SJSA1 (cell line): Measurements from ENCODE around the gene ZFP90. TPM values are rescaled to one million over a fixed set of nuclear protein-coding genes. Genes with fewer than 3 reads are reported as not detected.
"Not testable (repeated sequence)": the region's sequence is repeated elsewhere in the genome, so short reads cannot be mapped to it uniquely, and the experiment has no call there.

Experiments
- DNase-seq, 2 experiments: peaks; one replicate each; pipeline ENCODE4 v3.0.0-alpha.2; 2015 to 2020; ENCODE audit warnings: low spot score in 2 of 2, low read depth in 1 of 2
- H3K27ac ChIP-seq: fragments of 250-450 bp; sonication (Bioruptor Pico); 2 replicates; pipeline ENCODE4 v1.5.1; 2020; ENCODE audit warnings: mild to moderate bottlenecking, moderate library complexity
- H3K27me3 ChIP-seq: fragments of 250-450 bp; sonication (Bioruptor Pico); replicated peaks from 2 replicates; pipeline ENCODE4 v1.5.1; 2020; ENCODE audit warnings: mild to moderate bottlenecking, moderate library complexity
- H3K36me3 ChIP-seq: fragments of 250-450 bp; sonication (Bioruptor Pico); 2 replicates; pipeline ENCODE4 v1.5.1; 2020; ENCODE audit warnings: mild to moderate bottlenecking
- H3K4me1 ChIP-seq: fragments of 250-450 bp; sonication (Bioruptor Pico); replicated peaks from 2 replicates; pipeline ENCODE4 v1.6.1; 2021; ENCODE audit warnings: mild to moderate bottlenecking
- H3K4me3 ChIP-seq: fragments of 250-450 bp; sonication (Bioruptor Pico); 2 replicates; pipeline ENCODE4 v1.5.1; 2020; ENCODE audit warnings: mild to moderate bottlenecking
- H3K9me3 ChIP-seq: fragments of 250-450 bp; sonication (Bioruptor Pico); replicated peaks from 2 replicates; pipeline ENCODE4 v1.5.1; 2020; ENCODE audit warnings: mild to moderate bottlenecking
- total RNA-seq: library from RNA; depleted of rRNA; stranded (reverse); fragments of >200 nt; shearing (Covaris generic); gene quantifications from 2 replicates; pipeline ENCODE4 v1.2.3, GENCODE V29; 2014

Gene ZFP90
- total RNA-seq, 1 experiment from 2014 or later: 18.2 TPM

DNA sequence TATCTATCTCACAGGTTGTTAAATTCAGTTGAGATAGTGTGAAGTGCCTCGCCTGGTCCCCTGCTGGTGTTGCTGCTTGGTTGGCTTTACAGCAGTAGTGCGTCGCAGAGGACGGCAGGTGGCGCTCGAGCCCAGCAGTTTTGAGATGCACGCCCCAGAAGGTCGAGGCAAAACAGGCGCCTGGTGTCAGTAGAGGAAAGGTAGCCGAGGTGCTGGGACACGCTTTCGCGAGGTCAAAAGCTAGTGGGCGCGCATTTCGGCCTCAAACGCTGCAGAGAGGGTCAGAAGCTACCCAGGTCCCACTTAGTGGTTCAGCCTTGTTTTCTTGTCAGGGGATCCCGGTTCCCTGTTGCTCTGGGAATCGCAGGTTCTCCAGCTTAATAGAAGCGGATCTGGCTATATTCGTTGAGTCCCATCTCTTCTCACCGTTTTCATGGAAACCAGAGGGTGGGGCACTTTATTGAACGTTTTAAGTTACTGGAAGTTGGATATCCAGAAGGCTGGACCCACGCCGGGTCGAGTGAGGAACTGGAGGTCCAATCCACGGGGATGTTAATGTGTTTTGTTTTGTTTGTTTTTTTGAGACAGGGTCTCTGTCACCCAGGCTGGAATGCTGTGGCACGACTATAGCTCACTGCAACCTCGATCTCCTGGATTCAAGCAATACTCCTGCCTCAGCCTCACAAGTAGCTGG lies 10.3 kb upstream of the ZFP90 start:
- Histone ChIP-seq H3K27me3 (no peaks in the 10 kb centered on the region), H3K4me3 (no peak overlapping the region), H3K27ac (no peak overlapping the region), H3K36me3 (no peaks in the 10 kb centered on the region), H3K9me3 (no peaks in the 10 kb centered on the region), H3K4me1 (peaks cover 19% of the 10 kb centered on the region)
- peak; percentile 62 to 78 for DNase-seq

DNA sequence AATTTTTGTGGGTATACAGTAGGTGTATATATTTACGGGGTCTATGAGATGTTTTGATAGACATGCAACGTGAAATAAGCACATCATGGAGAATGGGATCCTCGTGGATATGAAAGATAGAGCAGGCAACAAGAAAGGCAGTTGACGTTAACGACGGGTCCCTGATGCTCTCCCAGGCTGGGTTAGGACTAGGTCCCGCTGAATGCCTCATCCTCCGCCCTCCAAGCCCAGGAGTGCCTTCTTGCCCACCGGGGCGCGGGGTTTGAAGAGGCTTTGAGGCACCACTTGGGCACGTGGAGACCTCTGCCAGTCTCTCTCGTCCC lies 9.5 kb upstream of the ZFP90 start:
- Histone ChIP-seq H3K27me3 (no peaks in the 10 kb centered on the region), H3K36me3 (no peaks in the 10 kb centered on the region), H3K4me3 (peak overlapping the region; percentile 52), H3K27ac (no peak overlapping the region), H3K4me1 (peaks cover 19% of the 10 kb centered on the region), H3K9me3 (no peaks in the 10 kb centered on the region)
- no peak for DNase-seq

GRCh38 chr16:68529931-68530701 lies 9.0 kb upstream of the ZFP90 start:
- H3K9me3 ChIP-seq: no peaks in the 10 kb centered on the region
- DNase-seq: peak; percentile 84 to 86
- peaks cover 19% of the 10 kb centered on the region for H3K4me1 ChIP-seq
- H3K27me3 ChIP-seq: no peaks in the 10 kb centered on the region
- H3K4me3 ChIP-seq: peak overlapping the region; percentile 52
- H3K27ac ChIP-seq: no peak overlapping the region
- H3K36me3 ChIP-seq: no peaks in the 10 kb centered on the region

- Histone ChIP-seq H3K36me3 (no peaks in the 10 kb centered on the region), H3K27ac (no peak overlapping the region), H3K4me3 (no peak overlapping the region), H3K9me3 (no peaks in the 10 kb centered on the region), H3K27me3 (no peaks in the 10 kb centered on the region), H3K4me1 (peaks cover 18% of the 10 kb centered on the region)
- no peak for DNase-seq
These were observed 5.2 kb upstream of the ZFP90 start for GRCh38 chr16:68533937-68534336.

GRCh38 chr16:68535331-68535730 lies 3.8 kb upstream of the ZFP90 start:
- no peaks in the 10 kb centered on the region for H3K27me3 ChIP-seq
- no peak overlapping the region for H3K4me3 ChIP-seq
- H3K9me3 ChIP-seq: no peaks in the 10 kb centered on the region
- DNase-seq: no peak
- peaks cover 8% of the 10 kb centered on the region for H3K4me1 ChIP-seq
- H3K36me3 ChIP-seq: 0 out of 2 replicates have a peak, but pooled peaks cover 3% of the 10 kb centered on the region
- no peak overlapping the region for H3K27ac ChIP-seq

- H3K27me3 ChIP-seq: no peaks in the 10 kb centered on the region
- H3K36me3 ChIP-seq: peaks cover 24% of the 10 kb centered on the region
- H3K27ac ChIP-seq: no peak overlapping the region
- H3K4me1 ChIP-seq: peaks cover 3% of the 10 kb centered on the region
- DNase-seq: no peak
- peak overlapping the region; percentile 84 for H3K4me3 ChIP-seq
- H3K9me3 ChIP-seq: peaks cover 9% of the 10 kb centered on the region
These were observed 684 bp downstream of the ZFP90 start for GRCh38 chr16:68539711-68540239.

GRCh38 chr16:68548947-68549346 lies 9.9 kb downstream of the ZFP90 start:
- Histone ChIP-seq H3K27me3 (no peaks in the 10 kb centered on the region), H3K4me3 (no peak overlapping the region), H3K4me1 (no peaks in the 10 kb centered on the region), H3K9me3 (peaks cover 27% of the 10 kb centered on the region), H3K27ac (no peak overlapping the region), H3K36me3 (peaks cover 63% of the 10 kb centered on the region)
- DNase-seq: no peak

GRCh38 chr16:68553186-68553585 lies 14.1 kb downstream of the ZFP90 start:
- Histone ChIP-seq H3K4me1 (no peaks in the 10 kb centered on the region), H3K9me3 (peaks cover 44% of the 10 kb centered on the region), H3K4me3 (no peak overlapping the region), H3K27me3 (no peaks in the 10 kb centered on the region), H3K27ac (no peak overlapping the region), H3K36me3 (peaks cover 51% of the 10 kb centered on the region)
- DNase-seq: no peak

DNA sequence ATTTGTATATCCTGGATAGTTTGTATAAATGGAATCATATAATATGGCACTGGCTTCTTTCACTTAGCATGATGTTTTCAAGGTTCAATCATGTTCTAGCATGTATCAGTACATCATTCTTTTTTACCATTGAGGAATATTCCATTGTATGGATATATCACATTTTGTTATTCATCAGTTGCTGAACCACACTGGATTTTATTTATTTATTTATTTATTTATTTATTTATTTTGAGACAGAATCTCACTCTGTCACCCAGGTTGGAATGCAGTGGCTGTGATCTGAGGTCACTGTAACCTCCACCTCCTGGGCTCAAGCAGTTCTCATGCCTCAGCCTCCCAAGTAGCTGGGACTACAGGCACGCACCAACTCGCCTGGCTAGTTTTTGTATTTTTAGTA lies 21.2 kb downstream of the ZFP90 start:
- H3K36me3 ChIP-seq: peaks cover 80% of the 10 kb centered on the region
- H3K27me3 ChIP-seq, H3K4me1 ChIP-seq, DNase-seq, H3K27ac ChIP-seq, H3K4me3 ChIP-seq: not testable (repeated sequence)
- peaks cover 70% of the 10 kb centered on the region for H3K9me3 ChIP-seq

- H3K4me1 ChIP-seq: no peaks in the 10 kb centered on the region
- no peaks in the 10 kb centered on the region for H3K27me3 ChIP-seq
- H3K4me3 ChIP-seq: no peak overlapping the region
- peak in 1 of 2 experiments; percentile 7 for DNase-seq
- H3K9me3 ChIP-seq: peaks cover 78% of the 10 kb centered on the region
- no peak overlapping the region for H3K27ac ChIP-seq
- H3K36me3 ChIP-seq: peaks cover 66% of the 10 kb centered on the region
These were observed 24.7 kb downstream of the ZFP90 start for GRCh38 chr16:68563631-68564381.

GRCh38 chr16:68564382-68564985 lies 25.4 kb downstream of the ZFP90 start:
- H3K4me3 ChIP-seq: no peak overlapping the region
- peaks cover 59% of the 10 kb centered on the region for H3K36me3 ChIP-seq
- H3K4me1 ChIP-seq: no peaks in the 10 kb centered on the region
- no peaks in the 10 kb centered on the region for H3K27me3 ChIP-seq
- peaks cover 78% of the 10 kb centered on the region for H3K9me3 ChIP-seq
- peak in 1 of 2 experiments; percentile 10 for DNase-seq
- no peak overlapping the region for H3K27ac ChIP-seq

DNA sequence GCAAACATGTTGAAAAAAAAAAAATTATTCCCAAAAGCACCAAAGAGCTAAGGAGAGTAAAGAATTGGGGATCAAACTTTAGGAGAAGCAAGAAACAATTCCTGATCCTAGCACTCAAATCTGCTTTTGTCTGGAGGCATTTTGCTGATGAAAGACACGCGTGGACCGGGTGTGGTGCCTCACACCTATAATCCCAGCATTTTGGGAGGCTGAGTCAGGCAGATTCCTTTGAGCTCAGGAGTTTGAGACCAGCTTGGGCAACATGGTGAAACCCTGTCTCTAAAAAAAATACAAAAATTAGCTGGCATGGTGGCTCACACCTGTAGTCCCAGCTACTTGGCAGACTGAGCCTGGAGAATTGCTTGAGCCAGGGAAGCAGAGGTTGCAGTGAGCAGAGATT lies 35.4 kb downstream of the ZFP90 start:
- Histone ChIP-seq H3K27ac (no peak overlapping the region), H3K4me1 (no peaks in the 10 kb centered on the region), H3K9me3 (peaks cover 32% of the 10 kb centered on the region), H3K36me3 (no peaks in the 10 kb centered on the region), H3K4me3 (no peak overlapping the region), H3K27me3 (no peaks in the 10 kb centered on the region)
- no peak for DNase-seq

- Histone ChIP-seq H3K4me1 (no peaks in the 10 kb centered on the region), H3K4me3 (no peak overlapping the region), H3K27ac (no peak overlapping the region), H3K36me3 (no peaks in the 10 kb centered on the region), H3K27me3 (no peaks in the 10 kb centered on the region), H3K9me3 (peaks cover 30% of the 10 kb centered on the region)
- DNase-seq: no peak
These were observed 36.0 kb downstream of the ZFP90 start for GRCh38 chr16:68575082-68575481.
